Neural cell (in vitro differentiated cells): ENCODE results near the gene IGF2R. TPM values are rescaled to one million over a fixed set of nuclear protein-coding genes. Genes with fewer than 3 reads are reported as not detected.

ENCODE experiments used
- H2AFZ ChIP-seq: fragments of 200-600, 300-800 bp; sonication (generic), shearing (Covaris generic); 2 replicates; pipeline ENCODE4 v1.6.0; 2014; ENCODE audit warnings: low read depth, mild to moderate bottlenecking, antibody characterized with exemption, low read length, moderate library complexity
- H3F3A ChIP-seq: fragments of 200-600 bp; shearing (Covaris generic); 2 replicates; pipeline ENCODE4 v1.6.1; 2016; ENCODE audit warnings: mild to moderate bottlenecking, moderate library complexity, mixed read lengths, antibody characterized with exemption, low read length; ENCODE audit not compliant: insufficient read depth, poor library complexity, severe bottlenecking
- H3K27ac ChIP-seq: fragments of 200-600, 300-800 bp; sonication (generic), shearing (Covaris generic); 2 replicates; pipeline ENCODE4 v1.5.1; 2014; ENCODE audit warnings: mild to moderate bottlenecking, low read length, moderate library complexity
- H3K27me3 ChIP-seq: fragments of 300-800, 200-600 bp; sonication (generic), shearing (Covaris generic); 2 replicates; pipeline ENCODE4 v1.6.0; 2014; ENCODE audit warnings: mild to moderate bottlenecking, low read depth, low read length, moderate library complexity; ENCODE audit not compliant: insufficient read depth
- H3K36me3 ChIP-seq: fragments of 300-800, 200-600 bp; sonication (generic), shearing (Covaris generic); 2 replicates; pipeline ENCODE4 v1.5.1; 2014; ENCODE audit warnings: mild to moderate bottlenecking, antibody characterized with exemption, low read length, moderate library complexity; ENCODE audit not compliant: insufficient read depth
- H3K4me2 ChIP-seq: fragments of 300-800, 200-600 bp; sonication (generic), shearing (Covaris generic); 2 replicates; pipeline ENCODE4 v1.6.0; 2014; ENCODE audit warnings: mild to moderate bottlenecking, low read length
- H3K4me3 ChIP-seq: fragments of 300-800, 200-600 bp; sonication (generic), shearing (Covaris generic); 2 replicates; pipeline ENCODE4 v1.5.1; 2014; ENCODE audit warnings: mild to moderate bottlenecking, low read length, moderate library complexity
- H3K79me2 ChIP-seq: fragments of 200-600 bp; shearing (Covaris generic); replicated peaks from 2 replicates; pipeline ENCODE4 v1.6.0; 2014; ENCODE audit warnings: mild to moderate bottlenecking, low read length, moderate library complexity; ENCODE audit not compliant: insufficient read depth
- H3K9ac ChIP-seq: fragments of 300-800, 200-600 bp; sonication (generic), shearing (Covaris generic); 2 replicates; pipeline ENCODE4 v1.6.1; 2016; ENCODE audit warnings: mild to moderate bottlenecking, low read length, mixed read lengths
- H3K9me2 ChIP-seq: fragments of 200-600 bp; shearing (Covaris generic); 2 replicates; pipeline ENCODE4 v1.6.1; 2016; ENCODE audit warnings: mild to moderate bottlenecking, low read length, mixed read lengths; ENCODE audit not compliant: insufficient read depth
- H3K9me3 ChIP-seq: fragments of 200-600, 300-800 bp; sonication (generic), shearing (Covaris generic); 2 replicates; pipeline ENCODE4 v1.6.1; 2016; ENCODE audit warnings: mild to moderate bottlenecking, mixed run types, low read length, moderate library complexity, mixed read lengths
- H4K20me1 ChIP-seq: fragments of 200-600 bp; shearing (Covaris generic); 2 replicates; pipeline ENCODE4 v1.6.1; 2016; ENCODE audit warnings: mild to moderate bottlenecking, mixed run types; ENCODE audit not compliant: insufficient read depth
- CTCF ChIP-seq: fragments of 450-650 bp; IDR thresholded peaks from 2 replicates; pipeline ENCODE4 v1.5.1; 2014; ENCODE audit warnings: antibody characterized with exemption, mild to moderate bottlenecking, moderate library complexity; ENCODE audit not compliant: poor library complexity, severe bottlenecking
- EP300 ChIP-seq: fragments of 450-650 bp; conservative IDR thresholded peaks from 2 replicates; pipeline ENCODE4 v1.6.1; 2014; ENCODE audit warnings: antibody characterized with exemption, mild to moderate bottlenecking, moderate library complexity; ENCODE audit not compliant: poor library complexity, severe bottlenecking
- EZH2 ChIP-seq: fragments of 200-600, 300-800 bp; shearing (Covaris generic), sonication (generic); IDR thresholded peaks from 2 replicates; pipeline ENCODE4 v1.6.1; 2014; ENCODE audit warnings: antibody characterized with exemption, low read length, borderline replicate concordance, mild to moderate bottlenecking; ENCODE audit not compliant: insufficient read depth, poor library complexity, severe bottlenecking
- MXI1 ChIP-seq: fragments of 450-650 bp; conservative IDR thresholded peaks from 2 replicates; pipeline ENCODE4 v1.6.1; 2014; ENCODE audit warnings: antibody characterized with exemption, mild to moderate bottlenecking; ENCODE audit not compliant: poor library complexity, severe bottlenecking
- POLR2AphosphoS5 ChIP-seq: IDR thresholded peaks from 2 replicates; pipeline ENCODE4 v1.6.1; 2012
- RAD21 ChIP-seq: fragments of 450-650 bp; conservative IDR thresholded peaks from 2 replicates; pipeline ENCODE4 v1.6.1; 2014; ENCODE audit warnings: antibody characterized with exemption, mild to moderate bottlenecking, moderate library complexity
- SMC3 ChIP-seq: fragments of 450-650 bp; conservative IDR thresholded peaks from 2 replicates; pipeline ENCODE4 v1.6.1; 2014; ENCODE audit warnings: antibody characterized with exemption, mild to moderate bottlenecking, moderate library complexity; ENCODE audit not compliant: poor library complexity
- TAF1 ChIP-seq: IDR thresholded peaks from 2 replicates; pipeline ENCODE4 v1.6.1; 2012; ENCODE audit warnings: low read depth
- polyA plus RNA-seq: library from polyadenylated mRNA; depleted of rRNA; stranded (reverse); fragments of >200 nt; gene quantifications from 2 replicates; pipeline ENCODE4 v1.2.3, GENCODE V29; 2014
- TF ChIP-seq, protein P1 (sequence below): IDR thresholded peaks from 2 replicates; pipeline ENCODE4 v1.6.1; 2012; ENCODE audit warnings: borderline replicate concordance

The IGF2R gene
- polyA plus RNA-seq, 1 donor from 2014 or later = 15.0 TPM

DNA sequence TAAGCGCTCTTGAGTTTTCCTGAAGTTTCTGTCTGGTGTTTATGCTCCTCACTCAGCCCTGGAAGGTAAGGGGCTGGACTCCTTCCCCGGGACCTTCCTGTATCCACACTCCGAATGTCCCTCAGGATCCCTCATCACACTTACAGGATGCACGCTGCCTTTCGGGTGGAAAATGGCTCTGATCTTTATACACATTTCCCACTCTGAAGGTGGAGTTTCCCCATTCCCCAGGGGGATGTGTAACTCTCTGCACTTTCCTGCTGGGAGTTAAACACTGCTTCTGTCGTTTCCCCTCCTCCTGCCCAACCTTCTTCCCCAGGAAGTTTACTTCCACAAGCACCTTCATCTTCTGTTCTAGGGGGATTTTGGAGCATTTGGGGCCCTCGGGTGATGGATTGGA, 17.1 kb upstream of the IGF2R start:
- no peak overlapping the region for H2AFZ ChIP-seq
- no peaks in the 10 kb centered on the region for H3K9me2 ChIP-seq
- H4K20me1 ChIP-seq = no peaks in the 10 kb centered on the region
- H3K27me3 ChIP-seq = no peaks in the 10 kb centered on the region
- no peaks in the 10 kb centered on the region for H3K36me3 ChIP-seq
- H3K4me3 ChIP-seq = no peak overlapping the region
- H3K9ac ChIP-seq = no peak overlapping the region
- no peak overlapping the region for H3K4me2 ChIP-seq
- TF ChIP-seq EP300 = no peak
- TF ChIP-seq TAF1 = no peak
- TF ChIP-seq, protein P1, sequence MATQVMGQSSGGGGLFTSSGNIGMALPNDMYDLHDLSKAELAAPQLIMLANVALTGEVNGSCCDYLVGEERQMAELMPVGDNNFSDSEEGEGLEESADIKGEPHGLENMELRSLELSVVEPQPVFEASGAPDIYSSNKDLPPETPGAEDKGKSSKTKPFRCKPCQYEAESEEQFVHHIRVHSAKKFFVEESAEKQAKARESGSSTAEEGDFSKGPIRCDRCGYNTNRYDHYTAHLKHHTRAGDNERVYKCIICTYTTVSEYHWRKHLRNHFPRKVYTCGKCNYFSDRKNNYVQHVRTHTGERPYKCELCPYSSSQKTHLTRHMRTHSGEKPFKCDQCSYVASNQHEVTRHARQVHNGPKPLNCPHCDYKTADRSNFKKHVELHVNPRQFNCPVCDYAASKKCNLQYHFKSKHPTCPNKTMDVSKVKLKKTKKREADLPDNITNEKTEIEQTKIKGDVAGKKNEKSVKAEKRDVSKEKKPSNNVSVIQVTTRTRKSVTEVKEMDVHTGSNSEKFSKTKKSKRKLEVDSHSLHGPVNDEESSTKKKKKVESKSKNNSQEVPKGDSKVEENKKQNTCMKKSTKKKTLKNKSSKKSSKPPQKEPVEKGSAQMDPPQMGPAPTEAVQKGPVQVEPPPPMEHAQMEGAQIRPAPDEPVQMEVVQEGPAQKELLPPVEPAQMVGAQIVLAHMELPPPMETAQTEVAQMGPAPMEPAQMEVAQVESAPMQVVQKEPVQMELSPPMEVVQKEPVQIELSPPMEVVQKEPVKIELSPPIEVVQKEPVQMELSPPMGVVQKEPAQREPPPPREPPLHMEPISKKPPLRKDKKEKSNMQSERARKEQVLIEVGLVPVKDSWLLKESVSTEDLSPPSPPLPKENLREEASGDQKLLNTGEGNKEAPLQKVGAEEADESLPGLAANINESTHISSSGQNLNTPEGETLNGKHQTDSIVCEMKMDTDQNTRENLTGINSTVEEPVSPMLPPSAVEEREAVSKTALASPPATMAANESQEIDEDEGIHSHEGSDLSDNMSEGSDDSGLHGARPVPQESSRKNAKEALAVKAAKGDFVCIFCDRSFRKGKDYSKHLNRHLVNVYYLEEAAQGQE = no peak
- TF ChIP-seq MXI1 = no peak
- TF ChIP-seq POLR2AphosphoS5 = no peak
- TF ChIP-seq CTCF = no peak
- TF ChIP-seq SMC3 = no peak
- no peak for TF ChIP-seq EZH2
- no peak for TF ChIP-seq RAD21
- H3K79me2 ChIP-seq = no peaks in the 10 kb centered on the region
- no peaks in the 10 kb centered on the region for H3K9me3 ChIP-seq
- H3F3A ChIP-seq = no peaks in the 10 kb centered on the region
- no peak overlapping the region for H3K27ac ChIP-seq

GRCh38 chr6:159952289-159953005, 16.4 kb upstream of the IGF2R start:
- no peaks in the 10 kb centered on the region for H3K27me3 ChIP-seq
- TF ChIP-seq TAF1 = no peak
- no peak for TF ChIP-seq MXI1
- TF ChIP-seq POLR2AphosphoS5 = no peak
- TF ChIP-seq EZH2 = no peak
- TF ChIP-seq SMC3 = no peak
- no peak for TF ChIP-seq EP300
- TF ChIP-seq, protein P1 = no peak
- no peak for TF ChIP-seq CTCF
- no peak for TF ChIP-seq RAD21
- no peaks in the 10 kb centered on the region for H3K36me3 ChIP-seq
- no peaks in the 10 kb centered on the region for H4K20me1 ChIP-seq
- no peak overlapping the region for H3K4me2 ChIP-seq
- H3K9ac ChIP-seq = no peak overlapping the region
- no peak overlapping the region for H3K4me3 ChIP-seq
- H3K9me3 ChIP-seq = no peaks in the 10 kb centered on the region
- no peak overlapping the region for H3K27ac ChIP-seq
- no peaks in the 10 kb centered on the region for H3K79me2 ChIP-seq
- no peak overlapping the region for H2AFZ ChIP-seq
- no peaks in the 10 kb centered on the region for H3K9me2 ChIP-seq
- no peaks in the 10 kb centered on the region for H3F3A ChIP-seq
